GM23248 (cell line): ENCODE results near the gene WBP2. TPM values are rescaled to one million over a fixed set of nuclear protein-coding genes. Genes with fewer than 3 reads are reported as not detected.
"Not testable (repeated sequence)": the region's sequence is repeated elsewhere in the genome, so short reads cannot be mapped to it uniquely, and the experiment has no call there.

Source experiments
- DNase-seq: peaks from one replicate; pipeline ENCODE4 v3.0.0-alpha.2; 2015
- H2AFZ ChIP-seq: fragments of 200-600 bp; sonication (generic); 2 replicates; pipeline ENCODE4 v1.6.1; 2016; ENCODE audit warnings: antibody characterized with exemption
- H3F3A ChIP-seq: fragments of 200-600 bp; sonication (generic); 2 replicates; pipeline ENCODE4 v1.6.1; 2016; ENCODE audit warnings: mild to moderate bottlenecking, antibody characterized with exemption, mixed run types; ENCODE audit not compliant: insufficient read depth
- H3K27ac ChIP-seq: fragments of 200-600 bp; sonication (generic); 2 replicates; pipeline ENCODE4 v1.5.1; 2016; ENCODE audit warnings: mild to moderate bottlenecking
- H3K27me3 ChIP-seq: fragments of 200-600 bp; sonication (generic); replicated peaks from 2 replicates; pipeline ENCODE4 v1.6.1; 2016; ENCODE audit warnings: mild to moderate bottlenecking; ENCODE audit not compliant: insufficient read depth
- H3K36me3 ChIP-seq: fragments of 200-600 bp; sonication (generic); 2 replicates; pipeline ENCODE4 v1.6.1; 2016; ENCODE audit warnings: low read depth, mild to moderate bottlenecking
- H3K4me1 ChIP-seq: fragments of 200-600 bp; sonication (generic); 2 replicates; pipeline ENCODE4 v1.6.1; 2016; ENCODE audit warnings: mild to moderate bottlenecking; ENCODE audit not compliant: insufficient read depth
- H3K4me2 ChIP-seq: fragments of 200-600 bp; sonication (generic); one replicate; pipeline ENCODE4 v1.6.1; 2016; ENCODE audit warnings: mild to moderate bottlenecking; ENCODE audit not compliant: unreplicated experiment
- H3K4me3 ChIP-seq: fragments of 200-600 bp; sonication (generic); 2 replicates; pipeline ENCODE4 v1.5.1; 2016; ENCODE audit warnings: mild to moderate bottlenecking
- H3K79me2 ChIP-seq: fragments of 200-600 bp; sonication (generic); 2 replicates; pipeline ENCODE4 v1.6.1; 2016; ENCODE audit warnings: mild to moderate bottlenecking; ENCODE audit not compliant: insufficient read depth
- H3K9ac ChIP-seq: fragments of 200-600 bp; sonication (generic); 2 replicates; pipeline ENCODE4 v1.6.1; 2016; ENCODE audit warnings: mild to moderate bottlenecking
- H3K9me2 ChIP-seq: fragments of 200-600 bp; sonication (generic); 2 replicates; pipeline ENCODE4 v1.6.1; 2016; ENCODE audit warnings: mixed run types, mild to moderate bottlenecking, moderate library complexity; ENCODE audit not compliant: insufficient read depth
- H3K9me3 ChIP-seq: fragments of 200-600 bp; sonication (generic); one replicate; pipeline ENCODE4 v1.6.1; 2017; ENCODE audit warnings: low read depth
- H4K20me1 ChIP-seq: fragments of 200-600 bp; sonication (generic); 2 replicates; pipeline ENCODE4 v1.6.0; 2016; ENCODE audit not compliant: insufficient read depth
- EZH2 ChIP-seq: fragments of 200-600 bp; sonication (generic); IDR thresholded peaks from 2 replicates; pipeline ENCODE4 v1.6.1; 2018; ENCODE audit warnings: antibody characterized with exemption, mild to moderate bottlenecking; ENCODE audit not compliant: insufficient read depth, poor library complexity, severe bottlenecking
- EZH2phosphoT487 ChIP-seq: fragments of 200-600 bp; sonication (generic); IDR thresholded peaks from 2 replicates; pipeline ENCODE4 v1.6.1; 2018; ENCODE audit warnings: antibody characterized with exemption, moderate library complexity, mild to moderate bottlenecking, low read depth; ENCODE audit not compliant: insufficient read depth
- WGBS, 2 experiments: methylation state at CpG; one replicate each; pipeline ENCODE4 v1.1.6; 2015 to 2017; ENCODE audit warnings: low lambda C conversion rate in 2 of 2, low coverage in 1 of 2; ENCODE audit errors: missing lambda C conversion rate in 2 of 2; 5-methylcytosine and 5-hydroxymethylcytosine counted together
- in situ Hi-C: fragments of 300-500 bp; cut with MboI; formaldehyde crosslinking; loops from 2 replicates; pipeline ENCODE4 v1.15.0; 2020
- polyA plus RNA-seq: library from polyadenylated mRNA; unstranded; fragments of >200 nt; fragmentation: Nextera tagmentation; extraction: Ambion mirVana; gene quantifications from 2 replicates; pipeline ENCODE4 v1.2.1, GENCODE V29; 2016
- total RNA-seq: library from RNA; depleted of rRNA; stranded (reverse); fragments of >200 nt; shearing (Covaris generic); gene quantifications from 2 replicates; pipeline ENCODE4 v1.2.3, GENCODE V29; 2014

WBP2 gene
- total and polyA plus RNA-seq, 2 experiments from 2014 or later: 17.4 to 59.4 TPM

DNA sequence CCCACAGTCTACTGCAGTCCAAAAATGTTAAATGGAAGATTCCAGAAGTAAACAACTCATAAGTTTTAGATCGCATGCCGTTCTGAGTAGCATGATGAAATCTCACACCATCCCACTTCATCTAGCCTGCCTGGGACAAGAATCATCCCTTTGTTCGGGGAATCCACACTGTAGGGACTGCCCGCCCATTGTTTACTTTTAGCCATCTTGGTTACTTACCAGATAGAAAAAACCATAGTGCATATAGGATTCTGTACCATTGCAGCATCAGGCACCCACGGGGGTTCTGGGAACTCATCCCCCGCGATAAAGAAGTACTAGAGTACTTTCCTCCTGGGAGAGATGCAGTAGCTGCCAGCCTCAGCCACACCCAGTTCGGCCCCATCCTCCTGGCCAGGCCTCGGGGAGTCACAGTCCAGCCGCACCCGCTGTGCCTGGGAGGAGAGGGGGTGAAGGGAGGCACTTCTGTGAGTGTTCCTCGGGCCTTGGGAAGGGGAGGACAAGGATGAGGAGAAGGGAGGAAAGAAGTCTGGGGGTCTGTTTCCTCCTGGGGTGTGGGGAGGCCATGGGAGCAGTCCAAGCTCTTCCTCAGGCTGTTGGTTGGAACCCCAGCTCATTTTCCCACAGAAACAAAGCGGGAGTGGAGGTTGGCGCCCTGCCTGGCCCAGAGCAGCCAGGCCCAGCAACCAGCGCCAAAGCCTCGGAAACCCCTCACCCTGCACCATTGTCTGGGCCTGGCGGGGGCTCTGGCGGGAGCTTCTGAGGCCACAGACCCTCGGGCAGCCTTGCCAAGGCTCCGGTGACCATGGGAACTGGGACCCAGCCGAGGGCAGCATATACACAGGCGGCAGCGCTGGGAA, 14.4 kb upstream of the WBP2 start:
- 16 to 19% methylated on average over 20 to 23 of the region's 23 CpGs for WGBS, 2 experiments
- Histone ChIP-seq H3K4me1 (peaks cover 28% of the 10 kb centered on the region), H3K27me3 (no peaks in the 10 kb centered on the region), H3K9ac (peak overlapping the region; percentile 69), H3K79me2 (no peaks in the 10 kb centered on the region), H4K20me1 (no peaks in the 10 kb centered on the region), H3F3A (peaks cover 6% of the 10 kb centered on the region; the same call in 1 of the 2 replicates), H3K36me3 (no peaks in the 10 kb centered on the region), H3K4me3 (0 out of 2 replicates have a peak overlapping the region, but pooled peaks have one; percentile 17), H2AFZ (peak overlapping the region; percentile 78), H3K27ac (peak overlapping the region; percentile 77), H3K9me3 (no peaks in the 10 kb centered on the region), H3K9me2 (no peaks in the 10 kb centered on the region), H3K4me2 (peak overlapping the region; percentile 25)
- peak; percentile 84 for DNase-seq
- TF ChIP-seq EZH2phosphoT487 (no peak), EZH2 (no peak)
- in situ Hi-C loops: no loop called here

DNA sequence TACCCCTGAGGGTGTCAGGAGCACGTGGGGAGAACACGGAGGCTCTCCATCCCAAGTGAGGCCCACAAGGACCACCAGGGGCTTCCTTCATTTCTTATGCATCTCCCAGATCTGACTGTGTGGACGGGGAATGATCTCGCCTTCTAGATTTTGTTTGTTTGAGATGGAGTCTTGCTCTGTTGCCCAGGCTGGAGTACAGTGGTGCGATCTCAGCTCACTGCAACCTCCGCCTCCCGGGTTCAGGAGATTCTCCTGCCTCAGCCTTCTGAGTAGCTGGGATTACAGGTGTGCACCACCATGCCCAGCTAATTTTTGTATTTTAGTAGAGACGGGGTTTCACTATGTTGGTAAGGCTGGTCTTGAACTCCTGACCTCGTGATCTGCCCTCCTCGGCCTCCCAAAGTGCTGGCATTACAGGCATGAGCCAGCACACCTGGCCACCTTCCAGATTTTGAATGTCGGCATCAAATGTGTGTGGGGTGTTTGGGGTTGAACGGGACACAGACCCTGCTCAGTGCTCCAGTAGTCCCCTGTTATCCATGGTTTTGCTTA, 13.7 kb upstream of the WBP2 start:
- H3K4me2 ChIP-seq: peak overlapping the region; percentile 25
- 62 to 65% methylated on average over 12 of the region's 12 CpGs for WGBS, 2 experiments
- H3K79me2 ChIP-seq, H3K9me3 ChIP-seq, H3F3A ChIP-seq, H4K20me1 ChIP-seq, H3K9me2 ChIP-seq, DNase-seq, H3K4me3 ChIP-seq, in situ Hi-C loops, H3K27me3 ChIP-seq, H3K36me3 ChIP-seq: not testable (repeated sequence)
- H3K4me1 ChIP-seq: peaks cover 33% of the 10 kb centered on the region
- peak overlapping the region; percentile 77 for H3K27ac ChIP-seq
- H2AFZ ChIP-seq: peak overlapping the region; percentile 78
- peak overlapping the region; percentile 69 for H3K9ac ChIP-seq

DNA sequence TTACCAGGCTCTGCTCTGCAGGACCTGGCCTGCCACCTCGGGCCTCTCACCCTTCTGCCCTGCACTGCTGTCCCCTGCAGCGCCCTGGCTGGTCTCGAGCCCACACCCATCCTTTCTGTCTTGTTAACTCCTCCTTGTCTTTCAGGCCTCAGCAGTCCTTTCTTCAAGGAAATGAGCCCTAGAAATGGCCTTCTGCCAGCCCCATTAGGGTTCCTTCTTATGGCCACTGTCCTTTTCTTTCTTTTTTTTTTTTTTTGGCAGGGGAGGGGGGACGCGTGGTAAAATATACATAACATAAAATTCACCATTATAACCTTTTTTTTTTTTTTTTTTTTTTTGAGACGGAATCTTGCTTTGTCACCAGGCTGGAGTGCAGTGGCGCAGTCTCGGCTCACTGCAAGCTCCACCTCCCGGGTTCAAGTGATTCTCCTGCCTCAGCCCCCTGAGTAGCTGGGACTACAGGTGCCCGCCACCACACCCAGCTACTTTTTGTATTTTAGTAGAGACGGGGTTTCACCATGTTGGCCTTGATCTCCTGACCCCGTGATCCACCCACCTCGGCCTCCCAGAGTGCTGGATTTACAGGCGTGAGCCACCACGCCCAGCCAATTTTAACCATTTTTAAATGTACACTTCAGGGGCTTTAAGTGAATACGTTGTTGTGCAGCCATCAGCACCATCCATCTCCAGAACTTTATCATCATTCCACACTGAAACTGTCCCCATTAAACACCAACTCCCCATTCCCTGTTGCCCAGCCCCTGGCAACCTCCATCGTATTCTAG, 10.5 kb upstream of the WBP2 start:
- H3K27me3 ChIP-seq, DNase-seq, H4K20me1 ChIP-seq, H3K9me3 ChIP-seq, in situ Hi-C loops, H2AFZ ChIP-seq, H3K36me3 ChIP-seq, H3K27ac ChIP-seq, H3K4me3 ChIP-seq, H3K9ac ChIP-seq, H3K79me2 ChIP-seq, H3K9me2 ChIP-seq, H3K4me2 ChIP-seq, H3F3A ChIP-seq: not testable (repeated sequence)
- 74 to 76% methylated on average over 16 to 17 of the region's 17 CpGs for WGBS, 2 experiments
- peaks cover 23% of the 10 kb centered on the region for H3K4me1 ChIP-seq

DNA sequence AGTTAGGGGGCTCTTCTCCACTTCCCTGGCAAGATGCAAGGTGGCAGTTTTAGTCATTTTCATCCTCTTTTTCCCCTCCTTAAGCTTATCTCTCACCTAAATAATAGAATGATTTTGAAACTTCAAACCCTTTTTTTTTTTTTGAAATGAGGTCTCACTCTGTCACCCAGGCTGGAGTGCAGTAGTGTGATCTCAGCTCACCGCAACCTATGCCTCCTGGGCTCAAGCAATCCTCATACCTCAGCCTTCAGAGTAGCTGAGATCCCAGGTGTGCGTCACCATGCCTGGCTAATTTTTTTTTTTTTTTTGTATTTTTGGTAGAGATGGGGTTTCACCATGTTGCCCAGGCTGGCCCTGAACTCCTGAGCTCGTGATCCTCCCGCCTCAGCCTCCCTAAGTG, 9.8 kb upstream of the WBP2 start:
- H3K9me2 ChIP-seq, H3K79me2 ChIP-seq, H4K20me1 ChIP-seq, H3F3A ChIP-seq, H3K36me3 ChIP-seq, H3K4me3 ChIP-seq, in situ Hi-C loops, H3K9me3 ChIP-seq, DNase-seq, H3K27me3 ChIP-seq: not testable (repeated sequence)
- peak overlapping the region; percentile 34 for H3K4me2 ChIP-seq
- 48 to 54% methylated on average over 4 of the region's 4 CpGs for WGBS, 2 experiments
- peak overlapping the region; percentile 61 for H2AFZ ChIP-seq
- peak overlapping the region; percentile 48 for H3K27ac ChIP-seq
- peak overlapping the region; percentile 36 for H3K9ac ChIP-seq
- H3K4me1 ChIP-seq: peaks cover 21% of the 10 kb centered on the region
